Inferior parietal cortex (tissue), 1 donor: Measurements from ENCODE around the gene CPN1.
"Not testable (repeated sequence)": the region's sequence is repeated elsewhere in the genome, so short reads cannot be mapped to it uniquely, and the experiment has no call there.

Experiments used
- DNase-seq: peaks from one replicate; pipeline ENCODE4 v3.0.0-alpha.2; 2016; ENCODE audit errors: extremely low spot score

CPN1 gene

GRCh38 chr10:100081075-100082001 lies at the start of gene CPN1:
Gene CPN1, minus strand, starts transcription at chr10:100081869. Its CDS starts 244 bp downstream, at chr10:100081625.
- no peak for DNase-seq

GRCh38 chr10:100130831-100131230 lies 49.2 kb upstream of the CPN1 start:
- no peak for DNase-seq

GRCh38 chr10:100129424-100129823 lies 47.8 kb upstream of the CPN1 start:
- no peak for DNase-seq

GRCh38 chr10:100128951-100129350 lies 47.3 kb upstream of the CPN1 start:
- no peak for DNase-seq

GRCh38 chr10:100125335-100125734 lies 43.7 kb upstream of the CPN1 start:
- not testable (repeated sequence) for DNase-seq

- DNase-seq = no peak
Observed at GRCh38 chr10:100124097-100124496, 42.4 kb upstream of the CPN1 start.

GRCh38 chr10:100122780-100123179 lies 41.1 kb upstream of the CPN1 start:
- DNase-seq = no peak

GRCh38 chr10:100120550-100120949 lies 38.9 kb upstream of the CPN1 start:
- DNase-seq = no peak

- no peak for DNase-seq
Observed at GRCh38 chr10:100119726-100120125, 38.1 kb upstream of the CPN1 start.

GRCh38 chr10:100114976-100115770 lies 33.5 kb upstream of the CPN1 start:
- DNase-seq = no peak

- no peak for DNase-seq
Observed at GRCh38 chr10:100114460-100114859, 32.8 kb upstream of the CPN1 start.

GRCh38 chr10:100109670-100110069 lies 28.0 kb upstream of the CPN1 start:
- no peak for DNase-seq

- DNase-seq = no peak
Observed at GRCh38 chr10:100106865-100107264, 25.2 kb upstream of the CPN1 start.

GRCh38 chr10:100104300-100104699 lies 22.6 kb upstream of the CPN1 start:
- no peak for DNase-seq

- no peak for DNase-seq
Observed at GRCh38 chr10:100103581-100103980, 21.9 kb upstream of the CPN1 start.

- no peak for DNase-seq
Observed at GRCh38 chr10:100101192-100102076, 19.8 kb upstream of the CPN1 start.

- DNase-seq = no peak
Observed at GRCh38 chr10:100100651-100101184, 19.0 kb upstream of the CPN1 start.

GRCh38 chr10:100089241-100089640 lies 7.6 kb upstream of the CPN1 start:
- DNase-seq = no peak

- DNase-seq = not testable (repeated sequence)
Observed at GRCh38 chr10:100086708-100087107, 5.0 kb upstream of the CPN1 start.

- DNase-seq = no peak
Observed at GRCh38 chr10:100085596-100085995, 3.9 kb upstream of the CPN1 start.

GRCh38 chr10:100083623-100084022 lies 2.0 kb upstream of the CPN1 start:
- no peak for DNase-seq
